GM10248 (cell line): ENCODE data around the gene CHST11.

Experiments used
- CTCF ChIA-PET: fragments of 300-600 bp; sonication (Branson Sonifier 250); formaldehyde crosslinking; extraction: SDS; loops from one replicate; lab custom pipeline; 2021; ENCODE audit warnings: antibody characterized with exemption; lab: Yijun Ruan, JAX
- POLR2A ChIA-PET: fragments of 350-650 bp; sonication (Branson Sonifier 250); formaldehyde crosslinking; extraction: SDS; loops from one replicate; lab custom pipeline; 2020; ENCODE audit warnings: antibody characterized with exemption; lab: Yijun Ruan, JAX
- DNase-seq: peaks from one replicate; pipeline ENCODE4 v3.0.0; 2012; ENCODE audit errors: extremely low spot score
- TF ChIP-seq, protein P1 (sequence below): IDR thresholded peaks from 2 replicates; pipeline ENCODE4 v1.5.1; 2012; ENCODE audit warnings: mild to moderate bottlenecking, low read depth; ENCODE audit errors: extremely low read depth, missing control alignments, control extremely low read depth

CHST11 gene

DNA sequence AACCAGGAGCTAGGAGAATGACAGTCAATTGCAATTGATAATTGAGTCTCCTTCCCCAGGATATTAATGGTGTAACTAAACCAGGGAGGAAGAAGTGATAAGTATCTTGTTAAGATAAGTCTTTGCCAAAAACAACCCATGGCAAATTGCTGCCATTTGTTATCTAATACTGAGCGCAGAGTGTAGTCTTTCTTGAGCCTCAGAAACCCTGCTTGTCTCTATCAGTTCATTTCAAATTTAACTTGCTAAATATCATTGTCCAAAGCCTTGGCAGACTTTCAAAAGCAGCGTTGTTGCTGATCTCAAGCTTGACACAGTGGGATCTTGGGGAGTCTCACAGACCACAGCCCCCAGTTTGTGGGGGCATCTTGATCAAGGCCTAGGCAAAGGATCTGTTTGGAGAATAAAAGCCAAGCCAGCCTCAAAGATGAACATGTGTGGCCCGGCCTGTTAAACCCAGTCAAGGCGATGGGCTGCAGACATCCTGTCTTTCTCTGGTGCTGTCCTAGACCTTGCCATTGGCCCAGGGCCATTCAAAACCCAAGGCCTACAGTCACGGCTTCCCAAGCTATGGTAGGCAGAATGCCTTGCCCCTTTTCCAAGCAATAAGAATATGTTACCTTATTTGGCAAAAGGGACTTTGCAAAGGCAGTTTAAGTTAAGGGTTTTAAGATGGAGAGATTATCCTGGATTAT, 164.2 kb downstream of the CHST11 start:
- CTCF ChIA-PET = interaction anchor here (0.8 to 1.7 kb wide), 4 partner anchors 8 to 22 kb away, joined by 3 to 4 read pairs (median 4); no protein-coding TSS in a partner anchor
- POLR2A ChIA-PET = no interaction called here
- TF ChIP-seq, protein P1, sequence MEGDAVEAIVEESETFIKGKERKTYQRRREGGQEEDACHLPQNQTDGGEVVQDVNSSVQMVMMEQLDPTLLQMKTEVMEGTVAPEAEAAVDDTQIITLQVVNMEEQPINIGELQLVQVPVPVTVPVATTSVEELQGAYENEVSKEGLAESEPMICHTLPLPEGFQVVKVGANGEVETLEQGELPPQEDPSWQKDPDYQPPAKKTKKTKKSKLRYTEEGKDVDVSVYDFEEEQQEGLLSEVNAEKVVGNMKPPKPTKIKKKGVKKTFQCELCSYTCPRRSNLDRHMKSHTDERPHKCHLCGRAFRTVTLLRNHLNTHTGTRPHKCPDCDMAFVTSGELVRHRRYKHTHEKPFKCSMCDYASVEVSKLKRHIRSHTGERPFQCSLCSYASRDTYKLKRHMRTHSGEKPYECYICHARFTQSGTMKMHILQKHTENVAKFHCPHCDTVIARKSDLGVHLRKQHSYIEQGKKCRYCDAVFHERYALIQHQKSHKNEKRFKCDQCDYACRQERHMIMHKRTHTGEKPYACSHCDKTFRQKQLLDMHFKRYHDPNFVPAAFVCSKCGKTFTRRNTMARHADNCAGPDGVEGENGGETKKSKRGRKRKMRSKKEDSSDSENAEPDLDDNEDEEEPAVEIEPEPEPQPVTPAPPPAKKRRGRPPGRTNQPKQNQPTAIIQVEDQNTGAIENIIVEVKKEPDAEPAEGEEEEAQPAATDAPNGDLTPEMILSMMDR = no peak

DNA sequence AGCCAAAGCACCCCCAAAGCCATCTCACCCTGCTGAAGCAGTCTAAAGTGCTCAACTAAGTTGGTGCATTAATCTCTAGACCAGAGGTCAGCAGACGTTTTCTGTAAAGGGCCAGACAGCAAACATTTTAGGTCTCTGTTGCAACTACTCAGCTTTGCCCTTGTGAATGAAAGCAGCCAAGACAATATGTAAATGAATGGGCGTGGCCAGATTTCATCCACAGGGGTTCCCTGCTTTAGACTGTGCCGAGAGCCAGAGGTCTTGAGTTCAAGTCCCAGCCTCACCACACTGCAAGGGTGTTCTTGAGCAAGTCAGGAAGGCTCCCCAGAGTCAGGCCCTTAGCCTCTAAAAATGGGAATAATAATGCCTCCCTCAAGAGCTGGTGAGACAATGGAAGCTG, 166.2 kb downstream of the CHST11 start:
- CTCF ChIA-PET = interaction anchor here (1.2 kb wide), 1 partner anchor 11 kb away, joined by 3 read pairs; no protein-coding TSS in a partner anchor
- TF ChIP-seq, protein P1 = no peak
- POLR2A ChIA-PET = no interaction called here
- DNase-seq = no peak

More for the DNA sequence above, 164.2 kb downstream of the CHST11 start:
- no peak for DNase-seq

DNA sequence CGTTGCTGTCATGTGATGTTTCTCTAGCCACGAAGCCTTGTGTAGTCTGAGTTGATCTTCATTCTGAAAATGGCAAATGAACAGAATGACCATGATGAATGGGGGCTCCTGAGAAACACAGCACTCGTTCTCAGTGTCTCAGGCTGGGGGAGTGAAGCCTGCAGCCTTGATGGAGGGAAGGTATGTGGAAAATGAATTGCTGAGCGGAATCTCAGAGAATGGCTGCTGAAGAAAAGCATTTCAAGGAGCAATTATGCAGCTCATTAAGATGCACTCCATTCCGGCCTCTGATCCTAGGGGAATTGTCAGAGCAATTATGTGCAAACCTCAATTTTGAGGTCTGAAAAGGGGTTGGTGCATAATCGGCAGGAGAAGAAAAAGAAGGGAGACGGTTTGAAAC, 167.1 kb downstream of the CHST11 start:
- no peak for DNase-seq
- ChIA-PET CTCF (no interaction called here), POLR2A (no interaction called here)
- TF ChIP-seq, protein P1 = no peak

DNA sequence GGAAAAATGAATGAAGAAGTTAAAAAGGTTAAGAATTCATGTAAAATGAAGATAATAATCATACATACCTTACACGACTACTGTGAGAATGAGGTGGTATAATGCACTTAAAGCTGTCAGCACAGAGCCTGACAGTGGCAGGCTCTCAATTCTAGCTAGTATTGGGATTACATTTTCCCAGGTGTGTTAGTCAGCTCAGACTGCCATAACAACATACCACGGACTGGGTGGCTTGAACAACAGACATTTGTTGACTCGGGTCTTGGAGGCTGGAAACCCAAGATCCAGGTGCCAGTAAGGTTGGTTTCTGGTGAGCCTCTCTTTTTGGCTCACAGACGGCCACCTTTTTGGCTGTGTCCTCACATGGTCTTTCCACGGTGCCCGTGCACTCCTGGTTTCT, 167.8 kb downstream of the CHST11 start:
- TF ChIP-seq, protein P1 = no peak
- ChIA-PET POLR2A (no interaction called here), CTCF (interaction anchor here (1.3 kb wide), 1 partner anchor 13 kb away, joined by 3 read pairs; no protein-coding TSS in a partner anchor)
- DNase-seq = no peak

- POLR2A ChIA-PET = no interaction called here
- no peak for DNase-seq
- CTCF ChIA-PET = interaction anchor here (1.0 to 1.4 kb wide), 4 partner anchors 12 to 164 kb away, joined by 3 to 5 read pairs (median 3); no protein-coding TSS in a partner anchor
- TF ChIP-seq, protein P1 = no peak
These were observed 169.5 kb downstream of the CHST11 start for GRCh38 chr12:104626069-104626837.

DNA sequence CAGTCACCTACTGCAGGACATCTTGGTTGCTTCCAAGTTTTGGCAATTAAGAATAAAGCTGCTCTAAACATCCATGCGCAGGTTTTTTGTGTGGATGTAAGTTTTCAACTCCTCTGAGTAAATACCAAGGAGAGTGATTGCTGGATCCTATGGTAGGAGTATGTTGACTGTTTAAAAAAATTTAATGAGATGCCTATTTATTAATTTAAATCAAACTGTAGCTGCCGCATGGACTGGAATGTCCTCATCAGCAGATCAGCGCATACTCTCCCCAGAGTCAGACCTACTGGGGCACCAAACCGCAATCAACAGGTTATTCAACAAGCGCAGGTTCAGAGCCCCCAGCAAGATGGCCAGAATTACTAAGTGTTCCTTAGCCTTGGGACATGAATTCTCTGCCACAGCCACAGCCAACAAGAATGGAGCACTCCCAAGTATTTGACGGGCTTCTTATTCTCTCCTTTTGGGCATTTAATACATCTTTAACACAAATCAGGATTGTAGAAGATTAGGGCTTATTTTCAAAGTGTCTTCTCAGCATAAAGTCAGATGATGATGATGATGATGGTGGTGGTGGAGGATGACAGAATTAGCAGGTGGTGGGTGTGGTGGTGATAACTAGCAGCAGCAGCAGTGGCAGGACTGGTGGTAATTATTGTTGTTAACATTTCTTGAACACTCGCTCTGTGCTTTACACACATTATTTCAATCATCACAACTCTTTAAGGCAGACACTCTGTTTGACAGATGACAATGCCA, 170.7 kb downstream of the CHST11 start:
- no peak for DNase-seq
- ChIA-PET CTCF (no interaction called here), POLR2A (no interaction called here)
- TF ChIP-seq, protein P1 = no peak
